Stimulated activated CD4-positive, alpha-beta T cell treated with anti-CD3 and anti-CD28 coated beads, Interleukin-1b, Interleukin-23, amount 100 ng/mL, for 1 hour (primary cell): Measurements from ENCODE around the gene MAT2A.
"Not testable (repeated sequence)": the region's sequence is repeated elsewhere in the genome, so short reads cannot be mapped to it uniquely, and the experiment has no call there.

Experiments
- DNase-seq, 2 donors: peaks; one replicate each; pipeline ENCODE4 v3.0.0-alpha.2; 2020; ENCODE audit warnings: low read depth in 2 of 2

MAT2A gene

GRCh38 chr2:85547859-85548607 is 9.1 kb downstream of the MAT2A start:
- no peak for DNase-seq

GRCh38 chr2:85548608-85548900 is 9.6 kb downstream of the MAT2A start:
- no peak for DNase-seq

- no peak for DNase-seq
These were observed 10.1 kb downstream of the MAT2A start for GRCh38 chr2:85549095-85549494.

- no peak for DNase-seq
These were observed 10.9 kb downstream of the MAT2A start for GRCh38 chr2:85549826-85550225.

- no peak for DNase-seq
These were observed 11.5 kb downstream of the MAT2A start for GRCh38 chr2:85550486-85550885.

GRCh38 chr2:85551698-85552678 is 13.0 kb downstream of the MAT2A start:
- peak; percentile 81 to 83 for DNase-seq

GRCh38 chr2:85553184-85553583 is 14.2 kb downstream of the MAT2A start:
- no peak for DNase-seq

GRCh38 chr2:85554980-85555612 is 16.1 kb downstream of the MAT2A start:
- DNase-seq = no peak

GRCh38 chr2:85557130-85557529 is 18.2 kb downstream of the MAT2A start:
- DNase-seq = no peak

GRCh38 chr2:85558160-85558559 is 19.2 kb downstream of the MAT2A start:
- no peak for DNase-seq

- DNase-seq = not testable (repeated sequence)
These were observed 21.4 kb downstream of the MAT2A start for GRCh38 chr2:85560403-85560726.

GRCh38 chr2:85560812-85561279 is 21.9 kb downstream of the MAT2A start:
- no peak for DNase-seq

- DNase-seq = peak; percentile 84 to 85
These were observed 22.6 kb downstream of the MAT2A start, which contains the start of gene GGCX for GRCh38 chr2:85561280-85562212. Gene GGCX (minus strand): TSS chr2:85561493. CDS start chr2:85561428, 65 bp downstream.

- DNase-seq = no peak
These were observed 25.2 kb downstream of the MAT2A start for GRCh38 chr2:85564144-85564563.

- DNase-seq = no peak
These were observed 27.3 kb downstream of the MAT2A start for GRCh38 chr2:85566265-85566664.

- no peak for DNase-seq
These were observed 36.8 kb downstream of the MAT2A start for GRCh38 chr2:85575739-85576138.

- no peak for DNase-seq
These were observed 38.1 kb downstream of the MAT2A start for GRCh38 chr2:85577063-85577385.

- DNase-seq = no peak
These were observed 38.6 kb downstream of the MAT2A start, which contains the start of gene VAMP8 for GRCh38 chr2:85577386-85578242. Gene VAMP8 (plus strand): TSS chr2:85577586. CDS start chr2:85577647, 61 bp downstream.

- DNase-seq = no peak
These were observed 39.5 kb downstream of the MAT2A start for GRCh38 chr2:85578243-85579180.
